Karpas-422 (cell line): ENCODE measurements around the gene MAP9. TPM values are rescaled to one million over a fixed set of nuclear protein-coding genes. Genes with fewer than 3 reads are reported as not detected.
"Not testable (repeated sequence)": the region's sequence is repeated elsewhere in the genome, so short reads cannot be mapped to it uniquely, and the experiment has no call there.

ENCODE experiments used
- DNase-seq: peaks from one replicate; pipeline ENCODE4 v3.0.0-alpha.2; 2015
- H2AFZ ChIP-seq: fragments of 200-600 bp; sonication (generic); 2 replicates; pipeline ENCODE4 v1.6.1; 2014; ENCODE audit warnings: antibody characterized with exemption, low read length, mixed read lengths
- H3K27ac ChIP-seq: fragments of 200-600 bp; sonication (generic); 2 replicates; pipeline ENCODE4 v1.5.1; 2014; ENCODE audit warnings: mild to moderate bottlenecking, low read length, moderate library complexity
- H3K27me3 ChIP-seq: fragments of 200-600 bp; sonication (generic); 2 replicates; pipeline ENCODE4 v1.6.1; 2014; ENCODE audit warnings: low read length, mixed read lengths
- H3K36me3 ChIP-seq: fragments of 200-600 bp; sonication (generic); 2 replicates; pipeline ENCODE4 v1.6.1; 2014; ENCODE audit warnings: low read length, mixed read lengths; ENCODE audit not compliant: insufficient read depth
- H3K4me1 ChIP-seq: fragments of 200-600 bp; sonication (generic); 2 replicates; pipeline ENCODE4 v1.6.1; 2014; ENCODE audit warnings: mild to moderate bottlenecking, low read length, mixed read lengths
- H3K4me2 ChIP-seq: fragments of 200-600 bp; sonication (generic); 2 replicates; pipeline ENCODE4 v1.6.1; 2014; ENCODE audit warnings: low read length, low read depth, mild to moderate bottlenecking; ENCODE audit not compliant: poor library complexity, severe bottlenecking
- H3K4me3 ChIP-seq: fragments of 200-600 bp; sonication (generic); 2 replicates; pipeline ENCODE4 v1.5.1; 2014; ENCODE audit warnings: mild to moderate bottlenecking, antibody characterized with exemption, low read length, mixed read lengths
- H3K79me2 ChIP-seq: fragments of 200-600 bp; sonication (generic); 2 replicates; pipeline ENCODE4 v1.6.1; 2014; ENCODE audit warnings: mild to moderate bottlenecking, low read length, mixed read lengths
- H3K9ac ChIP-seq: fragments of 200-600 bp; sonication (generic); 2 replicates; pipeline ENCODE4 v1.6.0; 2014; ENCODE audit warnings: low read length
- H3K9me2 ChIP-seq: fragments of 200-600 bp; sonication (generic), shearing (Covaris generic); replicated peaks from 2 replicates; pipeline ENCODE4 v1.6.0; 2014; ENCODE audit warnings: mild to moderate bottlenecking, low read length, moderate library complexity; ENCODE audit not compliant: insufficient read depth
- H3K9me3 ChIP-seq: fragments of 300-700, 200-600 bp; sonication (generic); 2 replicates; pipeline ENCODE4 v1.6.1; 2014; ENCODE audit warnings: low read length, mixed read lengths
- H4K20me1 ChIP-seq: fragments of 200-600 bp; sonication (generic); 2 replicates; pipeline ENCODE4 v1.6.1; 2014; ENCODE audit warnings: mild to moderate bottlenecking, antibody characterized with exemption, low read length, low read depth; ENCODE audit not compliant: insufficient read depth
- total RNA-seq: library from RNA; depleted of rRNA; stranded (reverse); fragments of >200 nt; shearing (Covaris generic); gene quantifications from 2 replicates; pipeline ENCODE4 v1.2.3, GENCODE V29; 2014; ENCODE audit warnings: low replicate concordance; rRNA removed

Gene MAP9
- 16.1 and 57.4 TPM in 2 replicates for total RNA-seq

DNA sequence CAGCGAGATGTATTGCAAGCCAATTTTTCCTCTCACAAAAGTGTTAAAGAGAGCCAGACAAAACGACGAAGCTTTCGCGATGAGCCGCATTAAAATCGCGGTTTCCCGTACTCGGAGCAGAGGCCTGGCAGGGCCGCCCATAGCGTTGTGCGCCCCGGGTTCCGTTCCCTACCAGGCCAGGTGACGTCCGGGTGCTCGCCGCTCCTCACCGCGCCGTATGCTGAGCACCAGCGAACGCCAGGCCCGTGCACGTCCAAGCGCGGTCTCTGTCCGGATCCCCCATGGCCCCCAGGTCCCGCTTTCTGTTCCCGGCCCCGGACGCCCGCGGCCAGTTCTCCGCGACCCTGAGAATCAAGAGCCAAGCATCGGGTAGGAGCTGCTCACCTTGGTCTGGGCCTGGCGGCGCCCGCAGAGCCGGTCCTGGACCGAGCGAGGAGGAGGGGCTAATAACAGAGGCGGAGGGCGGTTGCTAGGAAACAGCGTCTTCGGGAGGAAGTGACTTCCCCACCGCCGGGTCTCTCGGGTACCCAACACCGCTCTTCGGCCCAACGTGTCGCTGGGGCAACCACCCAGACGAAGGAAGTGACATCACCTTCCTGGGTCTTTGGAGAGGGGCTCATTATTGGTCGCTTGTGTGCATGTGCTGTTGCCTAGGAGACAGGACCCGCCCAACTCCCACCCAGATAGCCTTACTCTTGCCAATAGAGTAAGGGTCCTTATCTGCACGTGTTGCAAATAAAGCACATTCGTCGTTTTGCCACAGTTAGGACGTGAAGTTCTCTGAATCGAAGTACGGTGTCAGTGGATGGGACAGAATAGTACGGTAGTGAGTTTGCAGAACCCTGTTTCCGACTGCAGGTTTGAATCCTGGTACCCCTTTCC is at the start of gene MAP9:
Gene MAP9 (minus strand): TSS at position 579 of the 882 bp plus-strand sequence. CDS start 1,115 bp downstream, outside the sequence.
- DNase-seq: peak; percentile 100
- Histone ChIP-seq H3K9me2 (no peaks in the 10 kb centered on the region), H3K27me3 (no peaks in the 10 kb centered on the region), H3K4me2 (peak within 1 kb of the TSS; percentile 88), H3K9ac (peak within 1 kb of the TSS; percentile 76), H4K20me1 (no peaks in the 10 kb centered on the region), H3K79me2 (peaks cover 44% of the 10 kb centered on the region), H2AFZ (peak within 1 kb of the TSS; percentile 94), H3K36me3 (peaks cover 28% of the 10 kb centered on the region; the same call in 1 of the 2 replicates), H3K4me3 (peak within 1 kb of the TSS; percentile 69), H3K4me1 (peaks cover 36% of the 10 kb centered on the region), H3K9me3 (no peaks in the 10 kb centered on the region), H3K27ac (peak within 1 kb of the TSS; percentile 85)

- not testable (repeated sequence) for H3K27me3 ChIP-seq
Measured at GRCh38 chr4:155424778-155425177, 48.0 kb upstream of the MAP9 start.

DNA sequence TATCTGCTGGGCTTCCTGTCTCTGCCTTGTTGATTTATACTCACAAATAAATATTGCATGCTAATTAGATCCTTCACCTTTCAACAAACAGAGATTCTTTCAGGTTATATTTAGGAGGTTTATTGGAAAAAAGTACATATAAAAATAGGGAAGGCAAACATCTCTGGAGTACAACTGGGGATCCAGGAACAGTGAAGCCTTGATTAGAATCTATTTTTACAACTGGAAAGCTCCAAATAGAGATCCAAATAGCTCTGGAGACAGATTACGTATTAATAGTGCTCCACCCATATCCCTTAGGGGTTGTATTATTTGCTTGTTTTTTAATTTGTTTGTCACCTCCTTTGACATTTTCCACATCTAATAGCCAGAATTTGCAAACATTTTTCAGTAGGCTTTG is 46.9 kb upstream of the MAP9 start:
- Histone ChIP-seq H3K4me1 (peaks cover 14% of the 10 kb centered on the region), H2AFZ (no peak overlapping the region), H3K9ac (no peak overlapping the region), H3K27me3 (no peaks in the 10 kb centered on the region), H3K9me2 (no peaks in the 10 kb centered on the region), H3K9me3 (peaks cover 20% of the 10 kb centered on the region), H3K4me3 (no peak overlapping the region), H3K79me2 (no peaks in the 10 kb centered on the region), H4K20me1 (no peaks in the 10 kb centered on the region), H3K27ac (no peak overlapping the region), H3K36me3 (peaks cover 16% of the 10 kb centered on the region; the same call in 1 of the 2 replicates), H3K4me2 (no peak overlapping the region)
- DNase-seq: no peak

More at GRCh38 chr4:155424778-155425177, 48.0 kb upstream of the MAP9 start:
- Histone ChIP-seq H3K9me3 (peaks cover 20% of the 10 kb centered on the region), H2AFZ (0 out of 2 replicates have a peak overlapping the region, but pooled peaks have one; percentile 25), H3K36me3 (peaks cover 16% of the 10 kb centered on the region; the same call in 1 of the 2 replicates), H3K4me1 (peaks cover 14% of the 10 kb centered on the region)
- not testable (repeated sequence) for H3K4me3 ChIP-seq, H3K27ac ChIP-seq, H3K4me2 ChIP-seq, DNase-seq, H3K79me2 ChIP-seq, H4K20me1 ChIP-seq, H3K9ac ChIP-seq, H3K9me2 ChIP-seq

DNA sequence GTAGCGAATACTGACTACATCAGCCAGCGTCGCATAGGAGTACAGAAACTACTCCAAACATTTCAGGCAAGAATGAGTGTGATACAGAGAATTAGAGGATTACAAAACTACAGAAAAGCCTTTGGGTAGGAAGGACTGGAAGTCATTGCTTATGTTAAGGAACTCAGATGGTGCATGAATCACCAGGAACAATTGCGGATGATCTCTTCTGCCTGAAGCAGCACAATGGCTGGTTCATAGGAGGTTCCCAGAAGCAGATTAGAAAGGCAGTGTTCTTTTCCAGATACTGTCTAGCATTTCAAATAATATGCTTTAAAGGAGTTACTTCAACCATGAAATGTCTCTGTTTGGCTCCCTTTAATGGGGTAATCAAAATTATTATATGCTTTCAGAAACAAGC is 42.5 kb upstream of the MAP9 start:
- Histone ChIP-seq H4K20me1 (no peaks in the 10 kb centered on the region), H3K4me1 (peaks cover 13% of the 10 kb centered on the region), H3K9me3 (0 out of 2 replicates have a peak, but pooled peaks cover 2% of the 10 kb centered on the region), H3K27ac (no peak overlapping the region), H3K4me3 (no peak overlapping the region), H3K4me2 (no peak overlapping the region), H3K36me3 (no peaks in the 10 kb centered on the region), H2AFZ (no peak overlapping the region), H3K9me2 (no peaks in the 10 kb centered on the region), H3K27me3 (no peaks in the 10 kb centered on the region), H3K9ac (no peak overlapping the region), H3K79me2 (no peaks in the 10 kb centered on the region)
- no peak for DNase-seq

GRCh38 chr4:155415662-155416061 is 38.9 kb upstream of the MAP9 start:
- H3K9me2 ChIP-seq: no peaks in the 10 kb centered on the region
- H3K27me3 ChIP-seq: no peaks in the 10 kb centered on the region
- no peaks in the 10 kb centered on the region for H4K20me1 ChIP-seq
- no peaks in the 10 kb centered on the region for H3K79me2 ChIP-seq
- H3K9me3 ChIP-seq: no peaks in the 10 kb centered on the region
- H3K36me3 ChIP-seq: no peaks in the 10 kb centered on the region; the same call in 1 of the 2 replicates
- H3K27ac ChIP-seq: no peak overlapping the region
- no peak overlapping the region for H3K4me3 ChIP-seq
- H3K9ac ChIP-seq: no peak overlapping the region
- 0 out of 2 replicates have a peak overlapping the region, but pooled peaks have one; percentile 34 for H2AFZ ChIP-seq
- peaks cover 33% of the 10 kb centered on the region for H3K4me1 ChIP-seq
- DNase-seq: no peak
- no peak overlapping the region for H3K4me2 ChIP-seq

DNA sequence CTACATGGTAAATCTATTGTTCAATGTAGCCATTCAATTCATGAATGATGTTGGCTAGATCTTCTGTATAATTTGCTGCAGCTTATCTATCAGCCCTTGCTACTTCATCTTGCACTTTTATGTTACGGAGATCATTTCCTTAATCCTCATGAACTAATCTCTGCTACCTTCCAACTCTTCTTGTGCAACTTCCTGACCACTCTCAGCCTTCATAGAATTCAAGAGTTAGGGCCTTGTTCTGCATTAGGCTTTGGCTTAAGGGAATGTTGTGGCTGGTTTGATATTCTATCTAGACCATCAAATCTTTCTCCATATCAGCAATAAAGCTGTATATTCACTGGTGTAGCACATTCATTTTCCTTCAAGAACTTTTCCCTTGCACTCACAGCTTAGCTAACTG is 36.7 kb upstream of the MAP9 start:
- Histone ChIP-seq H3K9me3 (no peaks in the 10 kb centered on the region), H3K79me2 (no peaks in the 10 kb centered on the region), H3K36me3 (no peaks in the 10 kb centered on the region; the same call in 1 of the 2 replicates), H3K4me3 (no peak overlapping the region), H3K4me1 (peaks cover 42% of the 10 kb centered on the region), H3K9me2 (no peaks in the 10 kb centered on the region), H3K4me2 (no peak overlapping the region), H3K27me3 (no peaks in the 10 kb centered on the region), H3K9ac (no peak overlapping the region), H2AFZ (peak overlapping the region; percentile 23; the same call in 1 of the 2 replicates), H4K20me1 (no peaks in the 10 kb centered on the region), H3K27ac (no peak overlapping the region)
- no peak for DNase-seq

- Histone ChIP-seq H3K9me3 (no peaks in the 10 kb centered on the region), H3K79me2 (no peaks in the 10 kb centered on the region), H3K9me2 (no peaks in the 10 kb centered on the region), H3K4me3 (no peak overlapping the region), H3K9ac (no peak overlapping the region), H3K27ac (no peak overlapping the region), H3K36me3 (no peaks in the 10 kb centered on the region; the same call in 1 of the 2 replicates), H3K4me2 (no peak overlapping the region), H2AFZ (no peak overlapping the region), H3K4me1 (peaks cover 37% of the 10 kb centered on the region), H4K20me1 (no peaks in the 10 kb centered on the region), H3K27me3 (no peaks in the 10 kb centered on the region)
- DNase-seq: no peak
Measured at GRCh38 chr4:155411546-155411945, 34.8 kb upstream of the MAP9 start.

DNA sequence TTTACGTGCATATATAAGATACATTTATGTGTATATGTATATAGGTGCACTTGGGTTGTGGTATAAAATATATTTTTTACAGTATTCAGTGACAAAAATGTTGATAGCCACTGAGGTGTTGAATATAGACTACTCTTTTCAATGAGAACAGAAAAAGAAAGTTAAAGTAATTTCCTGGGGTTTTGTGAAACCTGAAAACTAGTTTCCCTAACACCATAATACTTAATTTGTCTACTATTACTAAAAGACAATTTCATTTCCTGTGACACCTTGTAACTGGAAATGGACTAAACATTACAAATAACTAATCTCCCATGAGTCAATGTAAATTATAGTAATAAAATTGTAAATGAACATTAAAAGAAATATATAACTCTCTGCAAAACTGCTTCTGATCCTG is 32.0 kb upstream of the MAP9 start:
- Histone ChIP-seq H3K9me2 (no peaks in the 10 kb centered on the region), H3K79me2 (no peaks in the 10 kb centered on the region), H3K36me3 (no peaks in the 10 kb centered on the region; the same call in 1 of the 2 replicates), H3K9ac (no peak overlapping the region), H3K27me3 (no peaks in the 10 kb centered on the region), H3K27ac (no peak overlapping the region), H3K4me1 (peaks cover 62% of the 10 kb centered on the region), H3K4me2 (peak overlapping the region; percentile 4), H3K9me3 (no peaks in the 10 kb centered on the region), H4K20me1 (no peaks in the 10 kb centered on the region), H3K4me3 (no peak overlapping the region), H2AFZ (0 out of 2 replicates have a peak overlapping the region, but pooled peaks have one; percentile 8)
- DNase-seq: no peak
